HG03139 (cell line): Measurements from ENCODE around the gene WEE2.

Experiments
- ATAC-seq: cut with Tn5 transposase; IDR thresholded peaks from one replicate; pipeline ENCODE4 v1.9.1; 2021; ENCODE audit not compliant: unreplicated experiment

Gene WEE2

DNA sequence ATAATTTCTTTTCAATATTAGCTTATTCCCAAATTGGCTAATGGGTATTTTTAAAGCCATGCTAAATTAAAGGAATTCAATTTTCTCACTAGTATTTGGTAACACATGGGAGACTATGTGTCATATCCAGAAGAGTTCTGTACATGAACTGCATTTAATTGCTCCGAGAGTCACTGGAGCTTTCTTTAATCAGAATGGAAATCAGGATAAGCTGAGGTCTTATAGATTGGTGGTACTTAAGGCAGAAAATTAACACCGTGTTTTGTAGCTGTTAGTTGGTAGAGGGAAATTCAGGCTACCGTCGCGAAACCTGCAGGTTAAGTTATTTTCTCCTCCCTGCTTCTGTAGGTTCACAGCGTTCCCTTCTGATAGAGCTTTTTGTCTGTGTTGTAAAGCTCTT lies at the start of gene WEE2:
Gene WEE2, plus strand, starts transcription at position 3 of the 400 bp plus-strand sequence. CDS start 406 bp downstream, outside the sequence.
- no peak for ATAC-seq

DNA sequence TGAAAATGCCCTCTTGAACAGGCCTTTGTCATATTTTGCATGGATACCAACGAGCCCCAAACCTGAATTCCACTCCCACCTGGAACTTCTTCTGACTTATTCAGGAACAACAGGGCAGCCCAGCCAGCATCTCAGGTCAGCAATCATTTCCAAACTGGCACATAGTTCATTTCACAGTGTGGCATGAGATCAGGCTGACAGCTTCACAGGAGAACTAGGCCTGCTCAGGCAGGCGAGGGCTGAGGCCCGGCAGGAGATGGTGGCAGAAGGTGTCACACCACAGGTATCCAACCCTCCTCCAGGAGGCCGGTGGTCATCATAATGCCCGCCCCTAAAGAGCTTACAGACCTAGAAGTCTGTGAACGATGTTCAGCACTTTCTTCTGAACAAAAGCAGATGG lies 48.7 kb upstream of the WEE2 start:
- ATAC-seq: no peak

DNA sequence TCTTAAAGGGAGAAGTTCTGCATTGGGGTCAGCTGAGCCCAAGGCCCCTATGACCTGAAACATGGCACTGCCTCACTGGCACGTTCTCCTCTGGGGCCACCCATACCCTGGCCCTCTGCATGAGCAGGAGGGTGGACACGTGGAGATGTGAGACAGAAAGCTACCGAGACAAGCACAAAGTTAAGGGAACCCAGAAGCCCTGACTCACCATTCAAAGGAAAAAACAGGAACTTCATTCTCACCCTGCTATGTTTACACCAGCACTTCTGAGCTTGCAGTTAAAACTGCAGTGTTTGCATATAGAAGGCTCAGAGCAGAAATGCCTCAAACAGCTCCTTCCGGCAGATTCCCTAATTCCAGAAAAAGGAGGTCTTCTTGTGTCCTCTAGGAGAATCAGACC lies 47.9 kb upstream of the WEE2 start:
- no peak for ATAC-seq

DNA sequence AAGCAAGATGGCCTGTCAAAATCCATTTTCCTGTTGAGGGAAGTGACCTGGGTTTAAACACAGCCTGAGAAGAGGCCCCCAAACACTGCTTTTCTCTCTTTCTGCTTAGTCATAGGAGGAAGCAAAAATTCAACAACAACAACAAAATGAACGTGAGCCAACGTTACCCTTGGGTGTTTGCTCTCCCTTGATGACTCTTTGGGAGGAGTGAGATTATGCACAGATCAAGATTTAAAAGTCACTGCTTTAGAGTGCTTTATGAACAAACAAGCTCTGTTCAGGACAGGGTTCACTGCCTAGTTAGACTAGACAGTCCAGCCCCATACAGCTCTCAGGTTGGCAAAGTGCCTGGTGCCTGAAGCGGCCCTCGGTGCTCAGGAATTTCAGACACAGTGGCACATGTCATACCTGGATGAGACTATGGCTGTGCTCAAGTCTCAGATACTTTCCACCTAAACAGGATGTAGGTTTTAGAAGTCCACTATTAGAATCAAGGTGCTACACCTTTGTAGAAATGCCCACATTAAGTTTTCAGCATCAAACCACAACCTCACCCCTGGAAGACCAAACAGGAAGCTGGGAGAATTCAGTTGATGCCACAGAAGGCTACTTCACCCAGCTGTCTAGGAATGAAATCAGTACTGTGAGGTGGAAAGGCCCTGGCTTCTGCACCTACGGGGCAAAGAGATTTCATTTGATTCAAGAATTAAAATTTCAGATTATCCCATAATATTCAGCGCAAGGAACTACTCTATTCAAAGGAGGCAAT lies 44.9 kb upstream of the WEE2 start:
- no peak for ATAC-seq

DNA sequence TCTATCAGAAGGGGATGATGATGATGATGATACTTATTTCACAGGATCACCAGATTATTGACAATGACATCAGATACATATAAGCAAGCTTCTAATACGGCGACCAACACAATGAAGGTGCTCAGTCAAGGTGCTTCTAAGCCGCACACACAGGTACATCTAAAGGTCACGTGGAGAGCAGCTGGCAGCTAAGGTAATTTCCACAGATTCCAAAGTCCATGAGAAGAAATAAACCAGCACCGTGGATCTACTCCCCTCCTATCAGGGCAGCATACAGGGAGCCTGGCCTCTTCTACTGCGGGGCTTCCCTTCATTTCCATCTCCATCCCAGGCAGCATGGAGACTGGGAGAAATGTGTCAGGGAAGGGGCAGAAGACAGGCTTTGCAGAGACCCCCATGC lies 43.7 kb upstream of the WEE2 start:
- no peak for ATAC-seq

DNA sequence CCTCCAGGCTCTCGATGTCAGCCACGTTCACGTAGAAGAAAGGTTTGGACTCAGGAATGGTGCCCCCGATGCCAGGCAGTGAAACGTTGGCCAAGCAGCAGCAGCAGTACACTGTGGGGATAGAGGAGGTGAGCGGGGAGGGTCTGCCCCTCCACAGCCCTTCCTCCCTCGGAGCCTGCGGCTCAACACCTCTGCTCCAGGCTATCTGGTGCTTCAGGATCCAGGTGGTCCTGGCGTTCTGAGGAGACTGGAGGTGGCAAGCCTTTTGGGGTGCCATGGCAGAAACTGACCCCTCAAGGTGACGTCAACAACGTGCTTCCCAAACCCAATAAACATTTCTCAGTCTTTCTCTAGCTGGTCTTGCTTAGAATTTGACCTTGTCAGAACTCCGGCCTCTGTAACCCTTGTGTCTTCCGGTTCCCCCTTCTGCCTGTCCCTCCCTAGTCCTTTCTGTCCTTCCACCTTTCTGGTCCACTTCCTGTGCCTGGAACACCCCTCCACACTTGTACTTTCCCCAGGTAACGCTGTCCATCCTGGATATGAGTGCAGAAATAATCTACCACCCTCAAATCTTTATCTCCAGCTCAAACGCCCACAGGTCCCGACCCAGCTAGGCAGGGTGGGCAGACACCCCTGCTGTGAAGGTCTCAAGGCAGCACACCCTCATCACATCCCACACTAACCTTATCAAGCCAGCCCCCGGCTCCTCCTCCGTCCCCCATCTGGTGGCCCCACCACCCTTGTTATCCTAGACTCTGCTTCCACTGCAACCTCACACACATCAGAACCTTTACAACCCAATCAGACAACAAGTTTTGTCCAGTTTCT lies 42.7 kb upstream of the WEE2 start:
- ATAC-seq: no peak

DNA sequence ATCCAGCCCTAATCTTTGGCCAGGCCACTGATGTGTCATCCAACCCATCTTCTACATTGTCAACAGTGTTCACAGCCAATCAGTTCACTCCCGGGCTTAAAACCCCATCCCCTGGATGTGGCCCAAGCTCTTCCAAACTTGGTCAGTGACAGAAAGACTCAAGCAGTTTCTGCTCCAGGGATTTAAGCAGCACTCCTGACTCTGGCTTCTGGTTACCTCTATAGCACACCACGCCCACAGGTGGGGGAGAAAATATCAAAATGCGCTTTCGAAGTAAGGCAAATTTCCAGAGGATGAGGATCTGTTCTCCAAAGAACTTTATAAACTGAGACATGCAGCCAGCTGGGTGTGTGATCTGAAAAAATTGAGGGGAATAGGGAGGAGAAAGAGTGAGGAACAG lies 42.1 kb upstream of the WEE2 start:
- no peak for ATAC-seq

DNA sequence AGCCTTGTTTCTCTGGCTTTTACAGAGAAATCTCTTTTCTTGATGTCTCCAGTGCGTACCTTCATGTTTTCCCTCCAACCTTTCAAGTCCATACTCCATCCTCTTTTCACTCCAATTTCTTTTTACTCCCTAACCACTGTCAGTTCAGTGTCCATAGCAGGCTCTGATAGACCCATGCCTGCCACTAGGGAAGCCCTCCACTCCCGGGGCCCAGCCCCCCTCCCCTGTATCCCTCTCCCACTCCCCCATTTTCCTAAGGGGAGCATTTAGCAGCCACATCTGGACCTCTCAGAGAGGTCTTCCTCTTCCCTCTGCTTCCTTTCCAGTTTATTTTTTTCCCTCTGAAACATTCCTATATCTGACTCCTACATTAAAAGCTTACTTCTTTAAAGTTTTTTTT lies 39.3 kb upstream of the WEE2 start:
- ATAC-seq: no peak

DNA sequence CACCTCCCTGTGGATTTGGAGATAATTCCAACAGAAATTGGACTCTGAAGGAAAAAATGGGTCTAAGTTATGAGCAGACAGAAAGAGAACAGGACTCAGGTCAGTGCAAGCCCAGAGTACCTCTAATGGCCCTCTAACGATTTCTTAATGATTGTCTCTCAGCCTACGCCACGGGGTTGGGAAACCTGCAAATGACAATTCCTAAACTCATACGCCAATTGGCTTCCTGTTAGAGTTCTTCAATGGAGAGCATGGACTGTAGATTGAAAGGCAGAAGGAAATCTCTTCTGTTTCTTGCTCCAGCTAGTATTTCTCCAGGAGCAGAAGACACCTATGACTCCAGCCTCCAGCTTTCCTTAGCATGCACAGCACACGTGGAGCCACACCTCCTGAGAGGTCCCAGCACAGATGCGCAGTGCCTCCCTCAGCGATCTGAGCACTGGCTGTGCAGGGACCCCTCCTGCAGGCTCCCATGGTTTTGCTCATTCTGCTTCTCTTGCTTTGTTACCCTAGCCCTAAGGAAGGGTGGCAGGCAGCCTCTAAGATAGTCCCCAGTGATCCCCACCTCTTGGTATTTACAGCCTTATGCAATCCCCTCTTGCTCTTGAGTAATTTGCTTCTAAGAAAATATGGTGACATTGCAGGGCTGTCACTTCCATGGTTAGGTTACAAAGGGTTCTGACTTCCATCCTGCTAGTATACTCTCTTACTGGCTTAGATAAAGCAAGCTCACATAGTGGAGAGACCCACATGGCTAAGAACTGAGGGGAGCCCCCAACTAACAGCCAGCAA lies 36.3 kb upstream of the WEE2 start:
- no peak for ATAC-seq

DNA sequence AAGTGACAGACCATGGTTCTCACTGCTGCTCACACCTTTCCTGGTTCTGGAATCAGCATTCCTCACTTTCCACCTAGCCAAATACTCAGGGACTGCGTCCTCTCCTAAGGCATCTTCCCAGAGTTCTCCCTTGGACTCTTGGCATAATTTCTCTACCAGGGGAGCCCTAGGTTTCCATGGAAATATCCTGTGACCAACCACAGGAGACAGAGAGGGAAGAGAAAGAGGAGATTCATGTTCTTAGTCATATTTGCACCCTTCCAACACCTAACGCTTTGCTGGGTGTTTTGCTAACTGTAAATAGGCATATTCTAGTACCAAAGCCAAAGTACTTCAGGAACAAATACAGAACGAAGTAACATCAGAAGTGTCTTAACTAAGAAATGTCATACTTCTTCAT lies 34.8 kb upstream of the WEE2 start:
- ATAC-seq: no peak

DNA sequence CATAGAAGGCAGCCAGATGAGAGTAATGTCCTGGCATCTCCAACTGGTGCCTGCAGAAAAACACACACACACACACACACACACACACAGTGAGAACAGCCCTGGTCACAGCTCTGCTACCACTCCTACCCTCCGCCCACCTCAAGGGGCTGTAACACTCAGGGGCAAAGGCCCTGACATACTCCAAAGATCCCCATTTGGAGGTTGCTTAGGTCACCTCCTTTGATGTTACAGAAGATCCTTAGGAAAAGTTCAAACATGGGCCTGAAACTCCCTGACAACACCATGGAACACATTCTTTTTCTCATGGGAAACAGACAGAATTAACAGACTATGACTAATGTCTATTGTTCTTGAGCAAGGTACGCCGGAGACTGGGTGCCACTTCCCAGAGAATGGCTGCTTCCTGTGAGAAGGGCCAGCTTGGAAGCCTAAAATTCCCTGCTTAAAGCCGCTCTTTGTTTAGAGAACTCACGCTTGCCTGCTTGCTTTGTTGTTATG lies 33.9 kb upstream of the WEE2 start:
- ATAC-seq: no peak

DNA sequence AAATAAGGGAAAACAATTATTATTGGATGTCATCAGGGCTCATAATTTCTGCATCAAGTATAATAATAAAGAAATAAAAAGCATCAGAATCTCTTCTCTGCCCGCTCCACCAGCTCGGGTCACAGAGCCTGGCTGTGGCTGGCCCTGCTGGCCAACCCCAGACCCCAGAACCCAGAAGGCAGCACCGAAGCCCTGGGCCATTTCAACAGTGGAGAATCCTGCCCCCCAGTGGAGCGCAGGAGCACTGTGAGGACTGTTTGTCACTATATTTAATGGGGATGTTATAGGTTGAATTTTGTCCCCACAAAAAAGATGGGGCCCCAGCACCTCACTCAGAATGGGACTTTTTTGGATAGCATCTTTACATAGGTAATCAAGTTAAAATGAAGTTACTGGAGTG lies 33.5 kb upstream of the WEE2 start:
- ATAC-seq: no peak

DNA sequence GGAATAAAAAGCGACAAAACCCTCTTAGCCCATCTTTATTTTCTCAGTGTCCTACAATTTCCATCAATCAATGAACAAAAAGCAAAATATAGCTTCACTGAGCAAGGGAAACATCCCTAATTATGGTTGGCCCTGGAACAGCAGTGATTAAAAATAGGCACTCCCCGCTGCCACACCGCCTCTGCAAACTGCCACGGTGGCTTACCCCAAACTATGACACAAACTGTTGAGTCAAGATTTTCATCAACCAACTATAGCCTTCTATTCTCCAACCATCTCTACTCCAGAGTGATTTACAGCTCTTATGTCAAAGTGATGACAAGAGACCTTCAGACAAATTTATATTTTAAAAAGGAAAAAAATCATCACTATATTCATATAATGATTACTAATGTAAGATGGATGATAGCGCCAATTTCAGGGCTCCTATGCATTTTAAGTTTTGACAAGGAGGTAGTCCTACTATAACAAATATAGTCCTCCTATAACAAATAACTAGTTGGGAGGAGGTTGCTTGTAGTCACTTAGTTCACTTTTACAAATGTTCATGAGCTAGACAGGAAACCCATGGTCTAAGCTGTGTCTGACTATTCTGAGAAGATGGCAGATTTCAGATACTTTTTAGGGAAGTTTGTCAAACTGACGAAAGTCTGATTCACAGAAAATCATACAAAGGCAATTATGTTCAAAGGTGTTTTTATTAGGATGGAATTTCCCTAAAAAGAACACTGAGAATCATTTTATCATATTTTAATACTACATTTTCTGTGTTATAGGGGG lies 32.5 kb upstream of the WEE2 start:
- no peak for ATAC-seq

DNA sequence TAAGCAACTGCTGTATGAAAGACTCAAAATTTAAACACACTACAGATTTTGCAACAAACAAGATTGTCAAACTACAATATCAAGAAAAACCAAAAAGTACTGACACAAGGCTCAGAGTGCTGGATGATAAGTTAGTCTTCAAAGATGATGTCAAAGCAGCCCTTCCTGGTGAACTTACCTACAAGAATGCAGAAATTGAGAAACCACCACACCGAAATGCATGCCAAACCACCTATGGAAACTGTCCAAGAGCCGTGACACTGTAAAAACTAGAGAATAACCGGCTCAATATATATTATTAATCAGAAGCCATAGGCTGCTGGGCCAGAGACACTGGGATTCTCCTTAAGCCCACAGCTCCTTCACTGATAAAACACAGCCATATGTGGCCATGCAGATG lies 31.5 kb upstream of the WEE2 start:
- ATAC-seq: no peak

DNA sequence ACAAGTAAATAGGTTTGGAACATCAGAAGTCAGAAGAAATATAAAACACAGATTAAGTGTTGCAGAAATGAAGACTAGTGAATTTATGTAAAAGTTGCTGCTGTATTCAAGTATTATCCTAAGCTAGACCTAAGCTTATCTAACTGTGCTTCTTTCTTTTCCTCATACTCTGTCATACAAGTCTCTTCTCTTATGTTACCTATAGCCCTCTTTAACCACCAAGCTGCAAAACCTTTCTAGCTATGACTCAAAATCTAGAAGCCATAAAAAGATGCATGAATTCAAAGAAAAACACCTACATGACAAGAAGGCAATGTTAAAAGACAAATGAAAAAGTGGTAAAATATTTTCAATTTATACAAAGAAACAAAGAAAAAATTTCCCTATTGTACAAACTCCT lies 29.1 kb upstream of the WEE2 start:
- no peak for ATAC-seq

DNA sequence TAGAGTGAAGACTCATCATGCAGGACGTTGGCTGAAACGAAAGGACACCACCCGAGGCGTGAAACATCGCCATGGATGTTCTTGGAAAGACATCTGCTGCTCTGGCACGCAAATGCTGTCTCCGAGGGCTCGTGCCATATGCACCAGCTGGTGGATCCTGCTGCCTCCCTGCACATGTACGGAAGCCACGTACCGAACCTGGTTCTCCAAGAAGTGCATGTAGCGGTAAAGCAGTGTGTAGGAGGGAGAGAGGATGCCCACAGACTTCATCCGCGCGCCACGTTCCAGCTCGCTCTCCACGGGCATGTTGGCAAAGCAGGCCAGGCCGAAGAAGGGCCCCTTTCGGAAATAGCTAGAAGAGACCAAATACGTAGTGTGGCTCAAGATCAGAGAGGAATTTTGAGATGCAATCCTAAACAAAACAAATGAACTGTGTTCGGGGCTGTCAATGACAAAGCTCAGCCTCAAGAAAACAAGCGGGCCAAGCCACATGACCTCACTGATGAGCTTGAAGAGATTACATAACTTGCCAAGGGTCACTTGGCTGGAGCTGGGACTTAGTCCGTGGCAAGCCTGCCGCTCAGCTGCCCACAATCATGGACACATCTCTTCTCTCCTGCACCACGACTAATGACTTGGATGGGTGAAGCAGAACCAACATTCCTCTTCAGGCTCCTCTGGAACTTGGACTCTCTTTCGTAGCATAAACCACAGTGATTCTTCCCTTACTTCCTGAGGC lies 22.7 kb upstream of the WEE2 start:
- ATAC-seq: no peak

DNA sequence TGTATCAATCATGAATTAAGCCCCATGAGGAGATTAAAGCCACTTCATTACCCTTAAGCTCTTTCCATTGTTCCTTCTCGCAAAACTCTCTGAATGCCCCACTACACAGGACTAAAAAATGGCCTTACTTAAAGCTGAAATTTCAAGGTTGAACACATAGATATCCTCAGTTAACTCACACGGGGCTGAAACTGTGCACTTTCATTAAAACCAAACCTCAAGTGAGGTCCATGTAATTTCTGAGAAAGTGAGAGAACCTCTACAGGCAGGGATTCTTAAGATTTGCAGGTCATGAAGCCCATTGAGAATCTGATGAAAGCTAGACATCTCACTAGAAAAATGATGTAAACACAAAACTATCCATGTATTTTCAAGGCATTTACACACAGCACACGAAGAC lies 22.1 kb upstream of the WEE2 start:
- ATAC-seq: no peak

DNA sequence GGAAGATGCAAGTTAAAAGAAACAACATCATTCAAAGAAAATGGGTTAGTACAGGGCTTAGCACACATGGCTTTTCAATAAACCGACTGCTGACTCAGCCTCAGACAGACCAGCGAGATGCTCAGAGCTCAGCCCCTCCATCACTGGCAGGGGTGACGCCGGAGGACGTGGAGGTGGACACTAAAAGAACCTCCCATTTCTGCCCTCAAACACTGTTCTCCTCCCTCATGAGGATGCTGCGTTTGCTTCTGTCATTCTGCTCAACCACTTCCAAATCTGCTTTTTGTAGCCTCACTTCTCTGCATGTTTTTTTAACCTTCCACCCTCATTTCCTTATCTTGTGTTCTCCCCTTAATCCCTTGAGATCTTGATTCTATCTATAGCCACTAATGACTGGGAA lies 21.5 kb upstream of the WEE2 start:
- ATAC-seq: no peak

DNA sequence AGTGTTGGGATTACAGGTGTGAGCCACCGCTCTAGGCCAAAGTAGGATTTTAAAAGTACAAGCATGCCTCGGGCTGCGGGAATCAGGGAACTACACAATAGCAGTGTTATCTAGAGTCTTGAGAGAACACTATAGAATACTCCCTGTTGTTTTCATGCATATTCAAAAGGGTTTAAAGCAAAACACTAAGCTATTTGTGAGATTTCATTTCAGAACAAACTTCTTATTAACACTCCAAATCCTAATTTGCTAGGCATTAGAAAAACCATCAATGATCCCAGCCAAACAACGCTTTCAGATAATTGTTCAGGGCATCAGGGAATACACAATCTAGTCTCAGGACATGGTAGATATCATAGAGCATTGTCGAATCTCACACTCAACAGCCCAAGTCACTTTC lies 20.1 kb upstream of the WEE2 start:
- ATAC-seq: no peak
